ENCODE data around the gene C9. TPM values are rescaled to one million over a fixed set of nuclear protein-coding genes. Genes with fewer than 3 reads are reported as not detected.
"Not testable (repeated sequence)": the region's sequence is repeated elsewhere in the genome, so short reads cannot be mapped to it uniquely, and the experiment has no call there.

C9 gene
- total RNA-seq, 4 donors from 2014 or later: 0.12 to 1.1 TPM; not detected in 2

- no peak for TF ChIP-seq CTCF (IDR thresholded peaks at IDR 0.05)
- ATAC-seq (ENCODE audit: low FRiP score) (no peak), DNase-seq (ENCODE audit: low spot score) (no peak)
Observed at GRCh38 chr5:39282561-39282960, 81.7 kb downstream of the C9 start.

GRCh38 chr5:39275865-39276264 lies 88.4 kb downstream of the C9 start:
- DNase-seq (ENCODE audit: low spot score); ATAC-seq (ENCODE audit: low FRiP score): not testable (repeated sequence)

- TF ChIP-seq CTCF (IDR thresholded peaks at IDR 0.05): no peak
- ATAC-seq (ENCODE audit: low FRiP score): no peak
- no peak for DNase-seq (ENCODE audit: low spot score)
Observed at GRCh38 chr5:39274398-39275085, 89.8 kb downstream of the C9 start.

- ATAC-seq (ENCODE audit: low FRiP score): no peak
- TF ChIP-seq CTCF (IDR thresholded peaks at IDR 0.05): no peak
Observed at GRCh38 chr5:39273314-39273954, 90.9 kb downstream of the C9 start.

GRCh38 chr5:39272869-39273231 lies 91.4 kb downstream of the C9 start:
- not testable (repeated sequence) for DNase-seq (ENCODE audit: low spot score); ATAC-seq (ENCODE audit: low FRiP score)

More at GRCh38 chr5:39273314-39273954, 90.9 kb downstream of the C9 start:
- DNase-seq (ENCODE audit: low spot score): no peak

GRCh38 chr5:39270225-39270848 lies 94.0 kb downstream of the C9 start:
- DNase-seq (ENCODE audit: low spot score) (no peak), ATAC-seq (ENCODE audit: low FRiP score) (peak; percentile 23)
- TF ChIP-seq CTCF (IDR thresholded peaks at IDR 0.05): no peak

- DNase-seq (ENCODE audit: low spot score) (no peak), ATAC-seq (ENCODE audit: low FRiP score) (no peak)
- no peak for TF ChIP-seq CTCF (IDR thresholded peaks at IDR 0.05)
Observed at GRCh38 chr5:39267186-39267585, 97.1 kb downstream of the C9 start.

- TF ChIP-seq CTCF (IDR thresholded peaks at IDR 0.05): no peak
- ATAC-seq (ENCODE audit: low FRiP score): no peak
- no peak for DNase-seq (ENCODE audit: low spot score)
Observed at GRCh38 chr5:39266442-39266841, 97.9 kb downstream of the C9 start.
